NCI-H1048 (cell line): ENCODE measurements around the gene HSP90B1.

ENCODE experiments used
- DNase-seq: peaks from one replicate; lab custom pipeline; 2025; lab: John Stamatoyannopoulos, UW

Gene HSP90B1

DNA sequence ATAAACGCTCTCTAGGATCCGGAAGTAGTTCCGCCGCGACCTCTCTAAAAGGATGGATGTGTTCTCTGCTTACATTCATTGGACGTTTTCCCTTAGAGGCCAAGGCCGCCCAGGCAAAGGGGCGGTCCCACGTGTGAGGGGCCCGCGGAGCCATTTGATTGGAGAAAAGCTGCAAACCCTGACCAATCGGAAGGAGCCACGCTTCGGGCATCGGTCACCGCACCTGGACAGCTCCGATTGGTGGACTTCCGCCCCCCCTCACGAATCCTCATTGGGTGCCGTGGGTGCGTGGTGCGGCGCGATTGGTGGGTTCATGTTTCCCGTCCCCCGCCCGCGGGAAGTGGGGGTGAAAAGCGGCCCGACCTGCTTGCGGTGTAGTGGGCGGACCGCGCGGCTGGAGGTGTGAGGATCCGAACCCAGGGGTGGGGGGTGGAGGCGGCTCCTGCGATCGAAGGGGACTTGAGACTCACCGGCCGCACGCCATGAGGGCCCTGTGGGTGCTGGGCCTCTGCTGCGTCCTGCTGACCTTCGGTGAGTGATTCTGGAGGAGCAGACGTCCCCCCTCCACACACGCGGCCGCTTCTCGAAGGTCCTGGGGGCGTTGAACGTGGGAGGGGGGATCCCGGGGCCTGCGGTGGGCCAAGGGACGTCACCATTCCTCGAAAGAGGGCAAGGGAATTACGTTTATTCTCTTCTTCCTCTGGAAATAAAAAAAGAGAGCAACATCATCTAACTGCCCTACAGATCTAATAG is at the start of gene HSP90B1:
TSS of gene HSP90B1 (plus strand) at position 377 of the 753 bp plus-strand sequence. CDS start at position 483, 106 bp downstream.
- peak; percentile 98 for DNase-seq

GRCh38 chr12:103881261-103881660 is 48.9 kb upstream of the HSP90B1 start:
- no peak for DNase-seq

- DNase-seq, result no peak
Measured at GRCh38 chr12:103882861-103883596, 47.2 kb upstream of the HSP90B1 start.

GRCh38 chr12:103883908-103884307 is 46.3 kb upstream of the HSP90B1 start:
- no peak for DNase-seq

DNA sequence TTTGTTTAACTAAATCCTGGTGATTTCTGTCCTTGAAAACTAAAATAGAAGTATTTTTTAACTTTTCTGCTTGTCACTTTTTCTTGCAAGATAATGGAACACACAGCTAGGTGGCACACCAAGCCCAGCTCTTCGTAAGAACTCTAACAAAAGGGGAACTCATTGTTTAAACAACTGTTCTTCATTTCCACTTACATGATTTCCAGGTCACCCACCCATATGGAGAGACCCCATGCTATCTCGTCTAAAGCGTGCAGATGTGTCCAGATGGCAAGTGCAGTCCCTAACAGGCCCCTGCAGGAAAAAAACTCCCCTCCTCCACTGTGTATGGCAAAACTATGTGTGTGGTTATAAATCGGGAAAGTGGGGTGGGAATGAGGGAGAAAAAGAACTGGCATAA is 45.9 kb upstream of the HSP90B1 start:
- no peak for DNase-seq

- DNase-seq, result no peak
Measured at GRCh38 chr12:103886195-103886797, 43.9 kb upstream of the HSP90B1 start.

DNA sequence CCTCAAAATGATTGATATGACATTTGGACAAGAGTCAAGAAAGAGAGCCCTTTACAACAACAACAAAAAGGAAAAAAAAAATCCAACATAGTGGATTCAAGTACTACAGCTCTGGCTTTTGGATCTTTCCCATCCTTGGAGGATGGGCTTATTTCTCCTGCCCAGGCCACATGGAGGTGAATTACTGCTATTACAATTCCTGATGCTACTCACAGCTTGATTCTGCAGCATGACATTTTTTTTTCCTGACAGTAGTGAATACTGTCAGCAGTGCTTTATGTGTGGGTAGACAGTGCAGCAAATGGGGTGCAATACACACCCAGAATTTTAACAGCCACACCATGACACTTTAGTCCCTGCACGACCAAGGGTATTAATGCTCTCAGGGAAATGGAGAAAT is 42.5 kb upstream of the HSP90B1 start:
- no peak for DNase-seq

DNA sequence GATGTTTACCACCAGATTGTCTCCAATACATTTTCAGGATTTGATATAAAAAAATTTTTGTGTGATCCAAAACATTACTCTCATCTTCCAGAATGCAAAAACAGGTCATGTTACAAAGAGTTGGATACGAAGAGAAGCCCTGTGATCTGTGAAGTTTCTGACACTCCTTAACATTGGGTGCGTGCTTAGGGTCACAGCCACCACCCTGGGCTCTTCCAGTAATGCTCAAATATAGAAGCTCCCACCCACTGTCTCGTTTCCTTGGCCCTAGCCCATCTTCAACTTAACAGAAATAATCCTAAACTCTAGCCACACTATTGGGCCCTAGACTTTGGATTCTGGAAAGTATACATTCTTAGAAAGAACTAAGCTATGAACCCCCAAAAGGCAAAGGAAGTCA is 32.9 kb upstream of the HSP90B1 start:
- no peak for DNase-seq

DNA sequence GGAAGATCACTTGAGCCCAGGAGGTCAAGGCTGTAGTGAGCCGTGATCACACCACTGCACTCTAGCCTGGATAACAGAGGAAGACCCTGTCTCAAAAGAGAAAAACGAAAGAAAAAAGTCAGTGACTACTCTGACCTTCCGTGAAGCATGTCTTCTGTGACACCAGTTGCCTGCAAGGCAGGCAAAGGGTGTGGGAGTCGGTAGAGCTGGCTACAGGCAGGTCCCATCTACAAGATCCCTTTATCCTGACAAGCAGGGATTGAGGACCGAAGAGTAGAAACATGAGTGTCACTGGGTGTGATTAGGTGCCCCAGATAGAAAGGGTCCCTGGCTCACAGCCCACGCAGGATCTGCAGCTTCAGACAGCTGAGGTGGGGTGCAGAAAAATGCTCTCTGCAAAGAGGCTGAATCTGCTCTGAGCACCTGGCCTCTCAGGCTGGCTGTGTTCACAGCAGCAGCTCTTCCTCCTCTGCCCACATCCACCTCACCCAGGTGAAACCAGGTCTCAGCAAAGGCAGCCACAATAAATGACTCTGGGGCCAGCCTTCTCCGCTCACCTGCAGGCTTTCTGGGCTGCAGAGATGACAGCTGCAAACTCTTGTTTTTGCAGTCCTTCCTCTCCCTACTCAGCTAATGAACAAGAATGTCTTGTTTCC is 28.6 kb upstream of the HSP90B1 start:
- no peak for DNase-seq

GRCh38 chr12:103903993-103904392 is 26.2 kb upstream of the HSP90B1 start:
- no peak for DNase-seq

- DNase-seq, result no peak
Measured at GRCh38 chr12:103905730-103906349, 24.4 kb upstream of the HSP90B1 start.

DNA sequence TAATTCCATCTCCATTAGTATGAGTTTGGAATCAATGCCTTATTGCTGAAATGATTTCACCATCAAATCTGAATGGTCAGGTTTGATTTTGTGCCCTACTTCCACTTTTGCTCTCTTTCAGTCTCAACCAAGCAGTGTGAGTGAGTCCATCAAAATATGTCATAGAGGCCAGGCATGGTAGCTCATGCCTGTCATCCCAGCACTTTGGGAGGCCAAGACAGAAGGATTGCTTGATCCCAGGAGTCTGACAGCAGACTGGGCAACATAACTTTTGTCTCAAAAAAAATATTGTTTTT is 22.0 kb upstream of the HSP90B1 start:
- no peak for DNase-seq

DNA sequence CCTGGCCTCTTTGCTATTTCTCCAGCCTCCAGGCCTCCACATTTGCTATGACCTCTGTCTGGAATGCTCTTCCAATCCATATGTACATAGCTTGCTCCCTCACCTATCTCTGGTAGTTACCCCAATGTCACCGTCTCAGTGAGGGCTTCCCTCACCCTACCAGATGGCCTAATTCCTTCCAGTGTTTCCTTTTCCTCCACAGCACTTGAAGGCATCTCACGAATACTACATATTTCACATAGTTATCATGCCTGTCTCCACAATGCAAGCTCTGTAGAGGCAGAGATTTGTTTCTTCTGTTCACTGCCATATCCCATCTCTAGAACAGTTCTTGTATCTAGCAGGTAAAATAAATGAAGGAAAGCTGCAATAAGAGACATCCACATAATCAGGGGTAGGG is 21.3 kb upstream of the HSP90B1 start:
- no peak for DNase-seq

GRCh38 chr12:103909811-103910210 is 20.4 kb upstream of the HSP90B1 start:
- DNase-seq, result no peak

DNA sequence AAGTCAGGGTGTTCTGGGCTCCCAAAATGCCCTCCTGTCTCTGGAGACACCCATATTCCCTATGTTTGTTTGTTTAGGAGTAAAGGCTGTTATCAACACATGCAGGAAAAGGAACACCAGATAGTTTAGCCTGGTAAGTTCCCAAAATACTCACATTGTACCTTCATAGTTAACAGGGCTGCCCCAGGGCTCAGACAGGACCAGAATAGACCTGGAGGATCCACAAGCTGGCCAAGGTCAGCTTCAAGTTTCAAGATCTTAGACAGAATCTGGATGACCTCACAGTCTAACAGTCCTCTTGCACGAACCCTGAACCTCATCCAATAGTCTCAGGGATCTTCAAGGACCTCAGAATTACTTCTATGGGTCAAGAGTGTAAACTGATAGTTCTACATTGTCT is 18.1 kb upstream of the HSP90B1 start:
- no peak for DNase-seq

DNA sequence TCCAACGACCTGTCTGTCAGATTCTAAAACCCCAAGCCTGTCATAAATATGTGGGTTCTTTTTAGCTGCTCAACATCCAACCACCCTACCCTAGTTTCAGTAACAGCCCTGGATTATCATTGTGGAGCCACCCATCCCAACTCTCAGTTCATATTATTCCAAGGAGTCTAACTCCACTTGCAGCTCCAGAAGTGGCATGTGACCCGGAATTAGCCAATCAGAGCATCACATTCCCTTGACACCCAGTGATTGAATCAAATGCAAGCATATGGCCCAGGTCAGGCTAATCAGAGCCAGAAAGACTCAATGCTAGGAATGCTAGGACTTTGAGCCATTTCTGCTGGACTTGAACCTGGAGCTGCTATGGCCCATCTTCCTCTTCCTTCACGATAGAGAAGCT is 17.1 kb upstream of the HSP90B1 start:
- no peak for DNase-seq

DNA sequence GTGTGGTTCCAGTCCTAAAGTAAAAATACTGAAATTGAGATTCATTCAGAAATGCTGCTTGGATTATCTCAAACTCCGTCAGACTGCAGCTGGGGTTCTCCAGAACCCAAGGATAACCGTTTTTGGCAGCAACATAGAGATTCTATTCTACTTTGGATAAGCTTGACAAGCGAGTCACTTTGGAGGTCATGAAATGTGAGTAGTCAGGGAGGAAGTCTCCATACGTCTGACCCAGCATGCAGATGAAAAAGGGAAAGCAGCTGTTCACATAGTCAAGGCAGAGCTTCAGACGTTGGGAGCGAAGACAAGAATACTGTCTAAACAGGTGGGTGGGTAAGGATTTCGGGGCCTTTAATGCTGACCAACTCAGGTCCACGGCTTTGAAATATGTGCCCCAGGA is 14.9 kb upstream of the HSP90B1 start:
- no peak for DNase-seq

GRCh38 chr12:103917873-103918272 is 12.3 kb upstream of the HSP90B1 start:
- DNase-seq, result no peak

GRCh38 chr12:103924761-103925641 is 5.2 kb upstream of the HSP90B1 start:
- DNase-seq, result no peak

DNA sequence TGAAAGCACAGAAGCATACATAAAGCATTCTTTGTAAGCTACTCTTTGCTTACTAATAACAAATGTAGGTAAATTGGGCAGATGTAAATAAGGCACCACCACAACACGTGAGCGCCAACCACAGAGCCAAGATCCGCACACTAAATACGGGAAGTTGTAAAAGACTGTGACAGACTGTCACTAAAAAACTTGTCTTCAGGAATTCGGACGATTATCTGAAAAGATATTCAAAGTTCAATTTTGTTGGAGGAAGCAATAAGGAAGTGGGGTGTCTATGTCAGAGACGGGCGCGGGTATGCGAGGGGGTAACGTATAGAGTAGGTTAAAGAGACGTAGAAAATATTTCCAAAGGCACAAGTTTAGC is 1.5 kb upstream of the HSP90B1 start:
- DNase-seq, result no peak

DNA sequence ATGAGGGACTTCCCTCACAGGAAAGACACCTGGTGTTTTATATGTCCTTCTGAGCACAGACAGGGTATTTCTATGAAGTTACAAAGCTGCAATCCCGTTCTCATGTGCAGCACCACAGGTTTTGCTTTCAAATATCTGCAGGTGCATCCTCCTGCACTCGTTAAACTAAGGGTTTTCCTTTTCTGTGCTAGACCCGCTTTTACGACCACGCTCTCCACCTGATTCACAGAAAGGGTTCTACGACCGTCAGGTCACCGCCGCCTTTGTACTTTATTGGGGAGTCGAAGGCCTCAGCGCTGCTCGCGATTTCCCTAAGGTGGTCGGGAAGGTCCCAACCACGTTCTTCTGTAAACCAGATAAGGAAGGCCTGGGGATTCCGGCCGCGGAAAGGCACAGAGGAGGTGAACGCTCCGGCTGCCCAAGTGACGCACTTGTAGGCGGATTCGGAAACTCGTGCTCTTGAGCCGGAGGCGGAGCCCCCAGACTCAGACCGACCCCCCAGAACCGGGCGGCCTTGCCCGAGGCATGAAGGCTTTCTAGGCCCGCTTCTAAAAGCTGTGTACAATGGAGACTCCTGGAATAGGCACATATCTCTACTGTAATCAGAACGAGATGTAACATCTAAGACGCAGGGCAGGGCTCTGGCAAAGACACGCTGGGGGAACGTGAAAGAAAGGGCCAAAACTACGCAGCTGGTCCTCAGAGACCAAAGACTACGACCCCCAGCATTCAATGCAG is 995 bp upstream of the HSP90B1 start:
- DNase-seq, result no peak
